ENCODE results near the gene TCF7L2.

TCF7L2 gene

GRCh38 chr10:112949875-112950507, at the start of gene TCF7L2:
TSS of gene TCF7L2 (plus strand) at chr10:112950247. CDS start at chr10:112950757, 510 bp downstream.
- DNase-seq (ENCODE audit: low read depth in 2 of 2) = peak; percentile 29 to 36

- DNase-seq (ENCODE audit: low read depth in 2 of 2) = no peak
Measured at GRCh38 chr10:112902730-112903129, 47.3 kb upstream of the TCF7L2 start.

GRCh38 chr10:112904000-112904399, 46.0 kb upstream of the TCF7L2 start:
- DNase-seq (ENCODE audit: low read depth in 2 of 2) = no peak

GRCh38 chr10:112906945-112907344, 43.1 kb upstream of the TCF7L2 start:
- no peak for DNase-seq (ENCODE audit: low read depth in 2 of 2)

- no peak for DNase-seq (ENCODE audit: low read depth in 2 of 2)
Measured at GRCh38 chr10:112907893-112908292, 42.2 kb upstream of the TCF7L2 start.

GRCh38 chr10:112911206-112911605, 38.8 kb upstream of the TCF7L2 start:
- DNase-seq (ENCODE audit: low read depth in 2 of 2) = no peak

GRCh38 chr10:112912410-112912928, 37.6 kb upstream of the TCF7L2 start:
- no peak for DNase-seq (ENCODE audit: low read depth in 2 of 2)

- no peak for DNase-seq (ENCODE audit: low read depth in 2 of 2)
Measured at GRCh38 chr10:112913255-112913654, 36.8 kb upstream of the TCF7L2 start.

GRCh38 chr10:112913661-112914287, 36.3 kb upstream of the TCF7L2 start:
- DNase-seq (ENCODE audit: low read depth in 2 of 2) = no peak

GRCh38 chr10:112914288-112914952, 35.6 kb upstream of the TCF7L2 start:
- no peak for DNase-seq (ENCODE audit: low read depth in 2 of 2)

- no peak for DNase-seq (ENCODE audit: low read depth in 2 of 2)
Measured at GRCh38 chr10:112915590-112916572, 34.2 kb upstream of the TCF7L2 start.

- no peak for DNase-seq (ENCODE audit: low read depth in 2 of 2)
Measured at GRCh38 chr10:112917681-112918080, 32.4 kb upstream of the TCF7L2 start.

- DNase-seq (ENCODE audit: low read depth in 2 of 2) = no peak
Measured at GRCh38 chr10:112918771-112919170, 31.3 kb upstream of the TCF7L2 start.

- DNase-seq (ENCODE audit: low read depth in 2 of 2) = no peak
Measured at GRCh38 chr10:112919721-112920120, 30.3 kb upstream of the TCF7L2 start.

GRCh38 chr10:112926906-112927688, 22.9 kb upstream of the TCF7L2 start:
- DNase-seq (ENCODE audit: low read depth in 2 of 2) = no peak

GRCh38 chr10:112927980-112928379, 22.1 kb upstream of the TCF7L2 start:
- DNase-seq (ENCODE audit: low read depth in 2 of 2) = no peak

GRCh38 chr10:112932658-112933057, 17.4 kb upstream of the TCF7L2 start:
- DNase-seq (ENCODE audit: low read depth in 2 of 2) = no peak

GRCh38 chr10:112934193-112934592, 15.9 kb upstream of the TCF7L2 start:
- DNase-seq (ENCODE audit: low read depth in 2 of 2) = no peak

GRCh38 chr10:112938808-112939482, 11.1 kb upstream of the TCF7L2 start:
- DNase-seq (ENCODE audit: low read depth in 2 of 2) = no peak

- no peak for DNase-seq (ENCODE audit: low read depth in 2 of 2)
Measured at GRCh38 chr10:112945811-112946210, 4.2 kb upstream of the TCF7L2 start.

Data from stimulated activated CD4-positive, alpha-beta T cell treated with anti-CD3 and anti-CD28 coated beads, Interleukin-1b, Interleukin-23, amount 100 ng/mL, for 4 hours (primary cell).